ENCODE measurements around the gene SIAE.
A peak's percentile ranks its signal among the peaks of the same experiment; 100 is the strongest.
"Not testable (repeated sequence)": the region's sequence is repeated elsewhere in the genome, so short reads cannot be mapped to it uniquely, and the experiment has no call there.

SIAE gene

DNA sequence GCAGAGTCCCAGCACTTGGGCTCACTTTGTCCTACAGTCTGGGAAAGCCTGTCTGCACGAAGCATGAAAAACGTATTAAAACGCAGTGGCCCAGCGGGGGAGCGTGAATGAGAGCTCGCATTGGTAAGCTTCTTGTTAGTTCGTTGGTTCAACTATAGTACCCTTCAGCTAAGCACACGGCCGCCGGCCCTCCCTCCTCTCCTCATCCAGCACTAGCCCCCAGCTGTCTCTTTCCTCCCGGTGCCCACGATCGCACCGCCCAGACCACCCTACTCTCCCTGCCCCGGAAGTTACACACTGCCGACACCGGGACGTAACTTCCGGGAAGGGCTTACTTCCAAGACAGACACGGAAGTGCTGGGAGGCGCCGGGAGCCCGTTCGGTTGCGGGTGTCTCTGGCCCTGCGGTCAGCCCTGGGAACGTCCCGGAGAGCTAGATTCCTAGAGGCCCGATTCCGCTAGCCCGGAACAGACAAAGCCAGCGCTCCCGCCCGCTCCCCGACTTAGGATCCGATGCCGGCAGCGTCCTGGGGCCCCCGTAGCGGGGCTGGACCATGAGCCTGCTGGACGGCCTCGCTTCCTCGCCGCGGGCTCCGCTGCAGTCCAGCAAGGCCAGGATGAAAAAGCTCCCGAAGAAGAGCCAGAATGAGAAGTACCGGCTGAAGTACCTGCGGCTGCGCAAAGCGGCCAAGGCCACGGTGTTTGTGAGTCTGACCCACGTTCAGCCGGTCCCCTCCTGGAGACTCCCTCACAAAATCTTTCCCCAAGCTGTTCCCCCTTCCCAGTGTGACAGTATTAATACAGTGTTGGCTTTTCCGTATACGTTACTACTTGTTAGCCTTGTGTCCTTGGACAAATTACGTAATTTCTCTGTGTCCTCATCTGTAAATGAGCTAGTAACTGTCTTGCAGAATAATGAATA lies 50.7 kb downstream of the SIAE start, which contains the start of gene TBRG1:
TSS of gene TBRG1 (plus strand) at position 334 of the 921 bp plus-strand sequence. CDS start at position 554, 220 bp downstream.
- DNase-seq, result peak; percentile 12

DNA sequence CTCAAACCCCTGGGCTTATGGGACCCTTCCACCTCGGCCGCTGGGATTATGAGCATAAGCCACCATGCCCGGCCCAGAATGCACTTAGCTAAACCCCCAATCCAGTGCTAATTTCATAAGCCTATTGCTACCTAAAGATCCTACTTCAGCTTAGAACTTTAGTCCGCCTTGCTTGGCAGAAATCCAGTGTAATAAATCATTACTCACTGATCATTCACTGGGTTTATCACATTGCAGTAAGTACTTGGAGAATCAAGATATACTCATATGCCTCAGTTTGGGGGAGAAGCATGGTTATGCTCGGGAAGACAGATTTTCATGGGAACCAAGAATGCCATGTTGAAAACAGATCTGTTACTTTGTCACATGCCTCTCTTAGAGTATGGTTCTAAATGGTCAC lies 54.7 kb downstream of the SIAE start:
- DNase-seq, result no peak

- no peak for DNase-seq
These were observed 60.8 kb downstream of the SIAE start for GRCh38 chr11:124612567-124613246.

GRCh38 chr11:124612045-124612444 lies 61.5 kb downstream of the SIAE start:
- no peak for DNase-seq

DNA sequence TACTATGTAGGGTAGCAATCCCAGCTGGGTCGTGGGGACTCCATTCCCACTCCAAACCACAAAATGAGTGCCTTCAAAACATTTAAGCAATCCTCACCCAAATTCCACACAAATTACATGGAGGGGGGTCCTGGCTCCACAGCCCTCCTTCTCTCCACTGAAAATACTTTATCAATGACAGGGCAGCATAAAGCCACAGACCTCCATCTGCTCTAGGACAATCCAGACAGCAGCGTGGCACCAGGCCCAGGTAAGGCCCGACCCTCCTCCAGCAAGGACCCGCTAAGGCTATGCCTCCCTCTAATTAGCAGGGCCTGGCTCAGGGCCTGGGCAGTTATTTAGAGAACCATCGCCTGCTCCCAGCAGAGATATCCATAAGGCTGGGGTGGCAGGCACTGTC lies 62.5 kb downstream of the SIAE start, which contains the start of gene PANX3:
TSS of gene PANX3 (plus strand) at position 365 of the 400 bp plus-strand sequence. CDS start 129 bp downstream, outside the sequence.
- no peak for DNase-seq

GRCh38 chr11:124610295-124610694 lies 63.2 kb downstream of the SIAE start:
- no peak for DNase-seq

DNA sequence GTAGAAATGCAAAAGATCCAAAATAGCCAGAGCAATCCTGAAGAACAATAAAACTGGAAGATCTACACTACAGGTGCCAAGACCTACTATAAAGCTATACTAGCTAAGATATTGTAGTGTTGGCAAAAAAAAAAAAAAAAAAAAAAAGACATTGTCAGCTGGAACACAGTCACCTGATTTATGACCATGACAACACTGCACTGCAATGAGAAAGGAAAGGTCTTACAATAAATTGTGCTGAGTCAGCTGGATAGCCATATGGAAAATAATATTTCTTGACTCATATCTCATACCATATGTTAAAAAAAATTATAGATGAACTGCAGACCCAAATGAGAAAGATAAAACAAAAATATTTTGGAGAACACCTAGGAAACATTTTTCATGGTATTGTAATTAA lies 65.4 kb downstream of the SIAE start:
- DNase-seq, result no peak

DNA sequence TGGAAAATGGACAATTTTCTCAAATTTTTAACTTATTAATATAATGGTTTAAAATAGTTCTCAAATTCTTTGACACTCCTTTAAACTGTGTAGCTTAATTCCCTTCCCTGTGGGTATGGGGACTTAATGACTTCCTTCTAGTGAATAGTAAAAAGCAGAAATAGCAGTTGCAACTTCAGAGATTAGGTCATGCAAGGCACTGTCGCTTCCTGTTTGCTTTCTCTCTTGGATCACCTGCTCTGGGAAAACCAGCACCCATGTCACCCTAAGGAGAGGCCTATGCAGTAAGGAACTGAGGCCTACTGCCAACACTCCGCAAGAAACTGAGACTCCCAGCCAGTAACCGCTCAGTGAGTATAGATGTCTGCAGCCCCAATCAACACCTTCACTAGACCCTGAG lies 67.8 kb downstream of the SIAE start:
- no peak for DNase-seq

DNA sequence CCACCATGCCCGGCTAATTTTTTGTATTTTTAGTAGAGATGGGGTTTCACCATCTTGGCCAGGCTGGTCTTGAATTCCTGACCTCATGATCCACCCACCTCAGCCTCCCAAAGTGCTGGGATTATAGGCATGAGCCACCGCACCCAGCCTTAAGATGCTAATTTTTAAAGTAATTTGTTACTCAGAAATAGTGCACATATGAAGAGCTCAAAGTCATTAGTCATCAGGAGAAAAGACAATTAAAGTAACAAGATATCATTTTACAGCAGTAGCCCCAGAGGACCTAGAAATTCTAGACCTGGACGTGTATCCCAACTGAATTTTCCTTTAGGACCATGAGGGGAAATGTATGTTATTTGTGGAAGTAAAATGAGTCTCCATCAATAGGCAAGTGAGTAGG lies 70.8 kb downstream of the SIAE start:
- DNase-seq, result not testable (repeated sequence)

DNA sequence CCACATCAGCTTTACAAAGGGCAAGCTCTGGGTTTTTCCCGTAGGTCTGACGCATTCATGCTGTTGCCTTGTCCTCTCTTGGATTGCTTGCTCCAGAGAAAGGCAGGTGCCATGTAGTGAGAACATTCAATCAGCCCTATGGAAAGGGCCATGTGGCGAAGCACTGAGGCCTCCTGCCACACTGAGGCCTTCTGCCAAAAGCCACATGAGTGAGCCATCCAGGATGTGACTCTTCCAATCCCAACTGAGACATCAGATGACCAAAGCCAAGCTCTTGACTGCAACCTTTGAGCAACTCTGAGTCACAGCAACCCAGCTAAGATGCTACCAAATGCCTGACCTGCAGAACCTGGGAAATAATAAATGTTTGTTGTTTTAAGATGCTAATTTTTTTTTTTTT lies 71.3 kb downstream of the SIAE start:
- no peak for DNase-seq

DNA sequence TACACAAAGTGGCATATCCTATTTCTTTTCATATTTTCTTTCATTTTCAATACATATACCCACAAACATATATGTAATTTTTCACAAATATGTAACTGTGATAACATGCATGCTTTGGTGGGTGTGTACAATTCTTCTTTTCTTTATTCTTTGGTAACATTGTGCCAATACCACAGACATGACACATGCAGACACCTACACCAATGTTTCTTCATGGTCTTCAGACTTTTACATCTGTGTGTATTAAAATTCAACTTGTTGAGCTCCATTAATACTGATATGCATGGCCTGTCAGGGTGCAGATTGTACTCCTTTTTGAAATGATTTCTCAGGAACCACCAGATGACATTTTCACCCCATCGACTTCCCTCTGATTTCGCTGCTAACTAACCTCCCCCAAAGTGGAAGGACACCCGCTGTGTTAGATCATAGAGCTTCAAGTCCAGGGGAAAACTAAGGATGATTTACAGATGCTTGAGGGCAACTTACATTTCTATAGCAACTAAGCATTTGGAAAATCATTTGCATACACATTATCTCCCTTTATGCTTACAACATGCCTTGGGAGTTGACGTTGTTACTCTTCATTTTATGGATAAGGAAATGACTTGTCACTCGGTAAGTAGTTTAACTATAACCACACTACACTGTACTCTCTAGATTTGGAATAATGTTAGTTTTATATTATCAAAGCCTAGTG lies 72.8 kb downstream of the SIAE start:
- no peak for DNase-seq

- DNase-seq, result no peak
These were observed 75.9 kb downstream of the SIAE start for GRCh38 chr11:124597626-124598025.

DNA sequence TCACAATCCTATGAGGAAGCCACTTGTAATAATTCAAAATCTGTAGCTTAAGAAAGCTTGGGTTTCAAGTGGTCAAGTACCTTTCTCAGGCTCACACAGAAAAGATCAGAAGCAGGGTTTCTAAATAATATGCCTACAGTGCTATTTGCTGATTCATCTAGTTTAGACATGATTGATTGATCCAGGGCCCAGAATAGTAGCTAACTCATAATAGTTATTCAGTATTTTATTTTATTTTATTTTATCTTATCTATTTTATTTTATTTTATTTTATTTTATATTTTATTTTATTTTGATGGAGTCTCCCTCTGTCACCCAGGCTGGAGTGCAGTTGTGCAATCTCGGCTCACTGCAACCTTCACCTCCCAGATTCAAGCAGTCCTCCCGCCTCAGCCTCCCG lies 78.2 kb downstream of the SIAE start:
- DNase-seq, result no peak

DNA sequence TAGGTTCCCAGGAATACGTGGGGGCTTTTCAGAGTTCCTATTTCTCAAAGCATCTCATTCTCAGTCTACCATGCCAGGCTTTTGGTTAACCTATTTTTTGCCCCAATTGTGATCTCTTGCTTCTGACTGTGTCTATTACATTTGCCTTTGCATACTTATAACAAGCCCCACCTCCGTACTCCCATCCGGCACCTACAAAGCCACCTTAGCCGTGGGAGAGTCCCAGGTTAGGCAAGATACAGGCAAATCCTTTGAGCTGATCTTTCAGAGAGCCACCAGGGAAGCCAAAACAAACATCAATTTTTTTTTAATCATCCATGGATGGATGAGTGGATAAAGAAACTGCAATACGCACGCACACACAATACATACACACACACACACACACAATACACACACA lies 80.9 kb downstream of the SIAE start:
- DNase-seq, result no peak

DNA sequence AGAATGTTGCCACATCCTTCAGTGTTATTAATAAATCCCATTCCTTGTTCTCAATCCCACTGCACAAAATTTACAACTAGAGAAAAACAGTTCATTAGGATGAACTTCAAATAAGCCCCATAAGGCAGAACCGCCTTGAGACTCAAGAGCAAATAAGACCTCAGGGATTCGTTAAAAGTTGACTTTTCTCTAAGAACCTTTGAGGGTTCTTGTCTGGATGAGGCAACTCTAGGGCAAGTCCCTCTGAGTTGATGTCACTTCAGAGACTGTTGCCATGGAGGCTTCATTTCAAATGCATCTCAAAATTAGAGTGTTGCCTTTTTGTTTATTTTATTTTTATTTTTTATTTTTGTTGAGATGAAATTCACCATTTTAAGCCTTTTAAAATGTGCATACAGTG lies 82.1 kb downstream of the SIAE start:
- no peak for DNase-seq

GRCh38 chr11:124586238-124586860 lies 87.2 kb downstream of the SIAE start:
- DNase-seq, result no peak

- DNase-seq, result no peak
These were observed 88.7 kb downstream of the SIAE start for GRCh38 chr11:124584681-124585372.

- DNase-seq, result no peak
These were observed 89.8 kb downstream of the SIAE start for GRCh38 chr11:124583781-124584180.
